Loucy (cell line): Measurements from ENCODE around the gene NGLY1.

Source experiments
- H2AFZ ChIP-seq: fragments of 200-600 bp; sonication (generic); 2 replicates; pipeline ENCODE4 v1.6.0; 2016; ENCODE audit warnings: antibody characterized with exemption, mild to moderate bottlenecking, low read length, moderate library complexity
- H3F3A ChIP-seq: fragments of 200-600 bp; 2 replicates; pipeline ENCODE4 v1.6.0; 2016; ENCODE audit warnings: antibody characterized with exemption, low read depth, mild to moderate bottlenecking
- H3K27me3 ChIP-seq: fragments of 200-600 bp; sonication (generic); 2 replicates; pipeline ENCODE4 v1.6.1; 2014; ENCODE audit warnings: low read length, mild to moderate bottlenecking; ENCODE audit not compliant: insufficient read depth, poor library complexity, severe bottlenecking
- H3K36me3 ChIP-seq: fragments of 200-600 bp; sonication (generic); 2 replicates; pipeline ENCODE4 v1.6.1; 2016; ENCODE audit warnings: low read length; ENCODE audit not compliant: insufficient read depth
- H3K4me1 ChIP-seq: fragments of 200-600 bp; sonication (generic); 2 replicates; pipeline ENCODE4 v1.5.1; 2014; ENCODE audit warnings: low read length, mild to moderate bottlenecking; ENCODE audit not compliant: insufficient read depth, poor library complexity, severe bottlenecking
- H3K4me2 ChIP-seq: fragments of 200-600 bp; sonication (generic); 2 replicates; pipeline ENCODE4 v1.6.0; 2014; ENCODE audit warnings: antibody characterized with exemption, low read length, low read depth, mild to moderate bottlenecking; ENCODE audit not compliant: poor library complexity, severe bottlenecking
- H3K4me3 ChIP-seq: fragments of 200-600 bp; sonication (generic); 2 replicates; pipeline ENCODE4 v1.5.1; 2014; ENCODE audit warnings: low read length, mild to moderate bottlenecking, mixed read lengths; ENCODE audit not compliant: poor library complexity, severe bottlenecking
- H3K79me2 ChIP-seq: fragments of 200-600 bp; sonication (generic); 2 replicates; pipeline ENCODE4 v1.6.1; 2014; ENCODE audit warnings: low read length; ENCODE audit not compliant: insufficient read depth
- H3K9ac ChIP-seq: fragments of 200-600 bp; sonication (generic); 2 replicates; pipeline ENCODE4 v1.6.0; 2014; ENCODE audit warnings: mild to moderate bottlenecking, low read depth, low read length, moderate library complexity; ENCODE audit not compliant: poor library complexity, severe bottlenecking
- H3K9me2 ChIP-seq: fragments of 200-600 bp; sonication (generic); replicated peaks from 2 replicates; pipeline ENCODE4 v1.6.1; 2016; ENCODE audit warnings: low read depth, low read length, mixed read lengths
- H3K9me3 ChIP-seq: fragments of 200-600 bp; sonication (generic); 2 replicates; pipeline ENCODE4 v1.6.1; 2014; ENCODE audit warnings: mild to moderate bottlenecking, antibody characterized with exemption, low read length, low read depth; ENCODE audit not compliant: insufficient read depth
- H4K20me1 ChIP-seq: fragments of 200-600 bp; sonication (generic); 2 replicates; pipeline ENCODE4 v1.6.0; 2014; ENCODE audit warnings: antibody characterized with exemption, low read length, mild to moderate bottlenecking; ENCODE audit not compliant: insufficient read depth, poor library complexity, severe bottlenecking
- EZH2phosphoT487 ChIP-seq: fragments of 200-600 bp; IDR thresholded peaks from 2 replicates; pipeline ENCODE4 v1.6.1; 2018; ENCODE audit warnings: antibody characterized with exemption, mild to moderate bottlenecking, moderate library complexity, borderline replicate concordance
- TF ChIP-seq, protein P1 (sequence below): fragments of 200-600 bp; sonication (generic); conservative IDR thresholded peaks from 2 replicates; pipeline ENCODE4 v1.5.1; 2014; ENCODE audit warnings: mild to moderate bottlenecking, antibody characterized with exemption, low read length

NGLY1 gene

DNA sequence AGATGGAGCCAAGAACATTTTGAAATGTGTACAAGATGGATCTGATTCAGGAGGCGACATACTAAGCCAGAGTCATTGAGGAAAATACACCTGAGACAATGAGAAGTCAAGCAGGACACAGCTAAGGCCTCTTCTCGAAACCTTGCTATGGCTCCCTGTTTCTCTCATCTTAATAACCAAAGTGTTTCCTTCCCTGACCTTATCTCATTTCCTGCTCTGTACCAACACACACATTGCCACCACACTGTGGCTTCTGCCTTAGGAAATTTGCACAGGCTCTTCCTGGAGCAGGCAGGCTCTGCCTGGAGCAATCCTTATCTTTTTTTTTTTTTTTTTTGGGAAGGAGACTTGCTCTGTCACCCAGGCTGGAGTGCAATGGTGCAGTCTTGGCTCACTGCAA, 43.3 kb upstream of the NGLY1 start:
- no peaks in the 10 kb centered on the region for H3K79me2 ChIP-seq
- H3K4me2 ChIP-seq = peak overlapping the region; percentile 83
- H3K27me3 ChIP-seq = no peaks in the 10 kb centered on the region
- peak overlapping the region; percentile 52 for H3K4me3 ChIP-seq
- H3K36me3 ChIP-seq = no peaks in the 10 kb centered on the region
- H4K20me1 ChIP-seq = no peaks in the 10 kb centered on the region
- no peaks in the 10 kb centered on the region for H3K9me2 ChIP-seq
- no peaks in the 10 kb centered on the region for H3K9me3 ChIP-seq
- 0 out of 2 replicates have a peak, but pooled peaks cover 3% of the 10 kb centered on the region for H3F3A ChIP-seq
- H3K9ac ChIP-seq = no peak overlapping the region
- TF ChIP-seq EZH2phosphoT487 = no peak
- TF ChIP-seq, protein P1, sequence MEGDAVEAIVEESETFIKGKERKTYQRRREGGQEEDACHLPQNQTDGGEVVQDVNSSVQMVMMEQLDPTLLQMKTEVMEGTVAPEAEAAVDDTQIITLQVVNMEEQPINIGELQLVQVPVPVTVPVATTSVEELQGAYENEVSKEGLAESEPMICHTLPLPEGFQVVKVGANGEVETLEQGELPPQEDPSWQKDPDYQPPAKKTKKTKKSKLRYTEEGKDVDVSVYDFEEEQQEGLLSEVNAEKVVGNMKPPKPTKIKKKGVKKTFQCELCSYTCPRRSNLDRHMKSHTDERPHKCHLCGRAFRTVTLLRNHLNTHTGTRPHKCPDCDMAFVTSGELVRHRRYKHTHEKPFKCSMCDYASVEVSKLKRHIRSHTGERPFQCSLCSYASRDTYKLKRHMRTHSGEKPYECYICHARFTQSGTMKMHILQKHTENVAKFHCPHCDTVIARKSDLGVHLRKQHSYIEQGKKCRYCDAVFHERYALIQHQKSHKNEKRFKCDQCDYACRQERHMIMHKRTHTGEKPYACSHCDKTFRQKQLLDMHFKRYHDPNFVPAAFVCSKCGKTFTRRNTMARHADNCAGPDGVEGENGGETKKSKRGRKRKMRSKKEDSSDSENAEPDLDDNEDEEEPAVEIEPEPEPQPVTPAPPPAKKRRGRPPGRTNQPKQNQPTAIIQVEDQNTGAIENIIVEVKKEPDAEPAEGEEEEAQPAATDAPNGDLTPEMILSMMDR = no peak
- no peak overlapping the region for H2AFZ ChIP-seq
- peaks cover 29% of the 10 kb centered on the region for H3K4me1 ChIP-seq

DNA sequence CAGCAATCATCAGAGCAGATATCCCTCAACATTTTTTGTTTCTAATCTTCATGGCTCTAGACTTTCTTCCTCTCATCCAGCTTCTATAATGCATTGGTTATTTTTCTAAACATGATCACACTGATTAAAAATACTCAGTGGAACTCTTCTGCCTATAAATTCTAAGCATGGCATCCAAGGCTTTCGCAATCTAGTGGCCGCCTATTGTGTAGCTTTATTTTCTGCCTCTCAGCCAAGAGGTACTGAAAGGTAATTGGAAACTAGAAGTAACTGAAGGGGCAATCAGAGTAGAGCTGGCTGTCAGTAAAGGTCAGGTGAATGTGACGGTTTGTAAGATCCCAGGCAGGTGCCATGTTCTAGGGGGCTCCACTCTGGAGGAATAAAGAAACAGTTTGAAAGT, 40.1 kb upstream of the NGLY1 start:
- TF ChIP-seq, protein P1 = no peak
- TF ChIP-seq EZH2phosphoT487 = no peak
- no peaks in the 10 kb centered on the region for H3K36me3 ChIP-seq
- no peaks in the 10 kb centered on the region for H3K9me2 ChIP-seq
- no peak overlapping the region for H3K9ac ChIP-seq
- H3K4me3 ChIP-seq = no peak overlapping the region
- H3K4me2 ChIP-seq = no peak overlapping the region
- no peaks in the 10 kb centered on the region for H3K79me2 ChIP-seq
- H3K9me3 ChIP-seq = no peaks in the 10 kb centered on the region
- no peaks in the 10 kb centered on the region for H3K27me3 ChIP-seq
- H3K4me1 ChIP-seq = peaks cover 29% of the 10 kb centered on the region
- H4K20me1 ChIP-seq = no peaks in the 10 kb centered on the region
- H2AFZ ChIP-seq = no peak overlapping the region
- 0 out of 2 replicates have a peak, but pooled peaks cover 3% of the 10 kb centered on the region for H3F3A ChIP-seq

DNA sequence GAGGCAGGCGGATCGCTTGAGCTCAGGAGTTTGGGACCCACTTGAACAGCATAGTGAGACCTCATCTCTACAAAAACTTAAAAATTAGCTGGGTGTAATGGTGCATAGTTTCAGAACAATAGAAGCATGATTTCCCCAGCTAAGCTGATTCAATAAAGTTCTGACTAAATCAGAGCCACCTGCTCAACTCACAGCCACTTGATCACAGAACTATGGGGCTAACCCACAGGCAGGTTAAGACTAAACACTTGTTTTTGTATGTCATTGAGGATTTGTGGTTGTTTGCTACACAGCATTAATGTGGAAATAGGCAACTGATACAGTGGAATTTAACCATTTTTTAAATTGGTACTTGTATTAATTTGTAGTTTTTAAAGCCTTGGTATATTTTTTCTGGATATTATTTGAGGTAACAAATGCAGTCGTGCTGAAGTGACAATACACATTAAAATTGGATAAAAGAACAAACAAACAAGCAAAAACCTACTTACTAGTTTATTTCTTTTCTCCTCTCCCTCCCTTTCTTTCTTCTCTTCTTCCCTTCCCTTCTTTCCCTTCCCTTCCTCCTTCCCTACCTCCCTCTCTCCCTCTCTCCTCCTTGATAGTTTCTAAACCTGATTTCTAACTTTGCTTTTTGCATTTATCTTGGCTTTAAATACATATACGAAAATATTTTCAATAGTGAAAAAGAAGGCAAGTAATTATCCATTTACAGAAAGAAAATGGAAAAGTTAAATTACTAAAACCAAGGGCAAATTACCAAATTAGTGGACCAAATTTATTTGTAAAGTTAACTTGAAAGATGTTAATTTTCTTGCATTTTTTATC, 38.7 kb upstream of the NGLY1 start:
- no peak overlapping the region for H3K4me3 ChIP-seq
- TF ChIP-seq EZH2phosphoT487 = no peak
- TF ChIP-seq, protein P1 = no peak

More for the DNA sequence above, 38.7 kb upstream of the NGLY1 start:
- H4K20me1 ChIP-seq = no peaks in the 10 kb centered on the region
- no peaks in the 10 kb centered on the region for H3K9me3 ChIP-seq
- no peaks in the 10 kb centered on the region for H3K9me2 ChIP-seq
- peaks cover 36% of the 10 kb centered on the region for H3K4me1 ChIP-seq
- no peaks in the 10 kb centered on the region for H3K79me2 ChIP-seq
- 0 out of 2 replicates have a peak, but pooled peaks cover 3% of the 10 kb centered on the region for H3F3A ChIP-seq
- H3K36me3 ChIP-seq = no peaks in the 10 kb centered on the region
- no peaks in the 10 kb centered on the region for H3K27me3 ChIP-seq
- no peak overlapping the region for H3K4me2 ChIP-seq
- no peak overlapping the region for H3K9ac ChIP-seq
- H2AFZ ChIP-seq = no peak overlapping the region
